GM19452 (cell line): ENCODE data around the gene CTNNA2.
"Not testable (repeated sequence)": the region's sequence is repeated elsewhere in the genome, so short reads cannot be mapped to it uniquely, and the experiment has no call there.

Experiments used
- ATAC-seq: cut with Tn5 transposase; IDR thresholded peaks from one replicate; pipeline ENCODE4 v1.9.1; 2021; ENCODE audit not compliant: unreplicated experiment

CTNNA2 gene

DNA sequence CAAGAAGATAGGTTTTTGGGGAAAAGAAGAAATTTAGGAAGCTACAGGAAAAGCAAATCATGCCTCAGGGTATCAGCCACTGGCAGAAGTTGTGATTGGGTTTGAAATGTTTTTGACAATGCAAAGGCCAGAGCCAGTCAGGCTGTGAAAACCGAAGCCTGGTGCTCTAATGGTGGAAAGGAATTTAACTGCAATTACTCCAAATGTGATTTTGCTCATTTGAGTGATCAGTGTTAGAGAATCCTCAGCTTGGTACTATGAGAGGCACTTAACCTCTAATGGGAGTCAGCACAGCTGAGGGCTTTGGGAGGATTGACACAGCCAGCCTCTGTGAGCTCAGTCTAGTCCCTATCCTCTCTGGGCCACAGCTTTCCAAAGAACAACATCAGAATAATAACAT is 615.2 kb downstream of the CTNNA2 start:
- ATAC-seq: no peak

GRCh38 chr2:80132281-80132680 is 619.4 kb downstream of the CTNNA2 start:
- no peak for ATAC-seq

GRCh38 chr2:80135001-80135400 is 622.1 kb downstream of the CTNNA2 start:
- no peak for ATAC-seq

GRCh38 chr2:80136338-80136737 is 623.5 kb downstream of the CTNNA2 start:
- ATAC-seq: no peak

DNA sequence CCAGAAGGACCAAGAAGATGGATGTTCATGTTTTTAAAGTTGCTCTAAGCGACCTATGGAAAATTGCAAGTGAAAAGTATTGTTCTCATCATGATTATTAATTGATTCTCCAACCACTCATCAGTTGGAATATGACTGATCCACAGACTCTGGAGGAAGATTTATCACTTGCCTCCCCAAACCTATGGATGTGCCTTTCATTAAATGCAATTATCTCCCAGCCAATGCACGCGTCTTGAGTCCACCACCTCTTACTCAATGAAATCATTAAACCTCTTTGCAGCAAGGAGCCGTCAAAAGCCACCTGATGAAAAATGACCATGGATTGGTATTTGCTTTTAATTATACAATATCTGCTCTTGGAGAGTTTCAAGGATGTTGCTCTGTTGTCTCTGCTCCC is 626.1 kb downstream of the CTNNA2 start:
- no peak for ATAC-seq

DNA sequence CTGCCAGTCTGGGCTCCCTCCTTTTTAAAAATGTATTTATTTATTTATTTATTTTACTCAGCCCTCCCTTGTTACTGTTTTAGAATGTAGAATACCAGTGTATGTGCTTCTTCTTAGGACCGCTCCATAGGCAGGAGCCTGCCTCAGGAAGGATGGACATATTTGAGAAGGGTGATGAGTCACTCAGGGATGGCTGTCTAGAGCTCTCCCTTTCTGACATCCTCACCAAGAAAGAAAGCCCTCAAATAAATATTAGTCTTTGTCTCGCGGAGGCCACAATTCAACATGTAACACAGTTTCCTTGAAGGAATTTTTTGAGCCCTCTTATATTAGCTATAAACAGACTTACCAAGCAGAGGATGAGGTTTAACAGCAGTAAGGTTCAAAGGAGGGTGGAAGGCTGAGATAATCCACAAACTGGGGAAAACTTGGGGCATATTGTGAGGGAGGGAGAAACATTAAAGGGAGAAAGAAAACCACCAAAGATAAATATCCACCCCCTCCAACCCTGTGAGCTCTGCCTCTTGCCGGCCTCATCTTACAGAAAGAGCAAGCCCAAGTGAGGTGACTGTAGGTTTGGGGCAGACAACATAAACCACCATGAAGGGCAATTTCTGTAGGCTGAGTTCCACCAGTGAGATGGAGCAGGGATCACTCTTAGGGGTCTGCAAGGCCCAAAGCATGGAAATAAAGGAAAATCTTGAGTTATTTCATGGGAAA is 628.3 kb downstream of the CTNNA2 start:
- no peak for ATAC-seq

DNA sequence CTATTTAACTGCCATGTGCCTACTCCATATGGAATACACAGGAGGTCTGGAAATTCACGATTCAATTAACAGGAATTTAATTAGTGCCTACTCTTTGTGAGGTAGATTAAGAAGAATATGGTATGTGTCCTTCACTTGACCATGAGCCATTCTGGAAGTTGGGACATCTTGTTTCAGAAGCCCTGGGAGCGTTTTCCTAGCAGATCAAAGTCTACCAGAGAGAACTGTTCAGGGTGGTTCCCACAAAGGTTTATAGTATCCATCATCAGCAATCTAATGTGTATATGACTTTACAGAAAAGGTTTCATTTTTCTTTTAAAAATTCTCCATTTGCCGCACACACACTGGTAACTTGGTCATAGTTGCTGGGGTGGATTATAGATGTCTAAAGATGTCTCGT is 632.6 kb downstream of the CTNNA2 start:
- ATAC-seq: no peak

DNA sequence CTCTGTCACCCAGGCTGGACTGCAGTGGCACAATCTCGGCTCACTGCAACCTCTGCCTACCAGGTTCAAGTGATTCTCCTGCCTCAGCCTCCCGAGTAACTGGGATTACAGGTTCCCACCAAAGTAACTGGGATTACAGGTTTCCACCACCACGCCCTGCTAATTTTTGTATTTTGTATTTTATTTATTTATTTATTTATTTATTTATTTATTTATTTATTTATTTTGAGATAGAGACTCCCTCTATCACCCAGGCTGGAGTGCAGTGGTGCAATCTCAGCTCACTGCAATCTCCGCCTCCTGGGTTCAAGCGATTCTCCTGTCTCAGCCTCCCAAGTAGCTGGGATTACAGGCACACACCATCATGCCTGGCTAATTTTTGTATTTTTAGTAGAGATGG is 633.9 kb downstream of the CTNNA2 start:
- ATAC-seq: not testable (repeated sequence)

DNA sequence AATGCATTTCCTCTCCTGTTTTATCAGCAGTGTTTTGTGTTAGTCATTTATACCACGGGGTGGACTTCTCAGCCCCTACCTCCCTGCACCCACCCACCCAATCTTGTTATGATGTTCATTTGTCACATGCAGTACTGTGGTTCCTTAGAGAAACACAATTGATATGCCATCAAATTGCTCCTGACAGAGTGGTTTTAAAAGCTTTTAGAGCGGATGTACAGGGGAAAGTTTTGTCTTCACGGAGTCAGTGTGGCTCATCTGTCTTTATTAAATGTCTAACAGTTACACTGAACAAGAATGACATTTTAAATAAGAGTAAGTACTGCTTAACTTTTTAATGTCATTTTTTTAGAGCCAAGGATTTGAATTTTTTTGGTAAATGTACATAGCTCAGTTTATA is 634.8 kb downstream of the CTNNA2 start:
- ATAC-seq: no peak

- ATAC-seq: no peak
Measured at GRCh38 chr2:80148906-80149305, 636.1 kb downstream of the CTNNA2 start.

DNA sequence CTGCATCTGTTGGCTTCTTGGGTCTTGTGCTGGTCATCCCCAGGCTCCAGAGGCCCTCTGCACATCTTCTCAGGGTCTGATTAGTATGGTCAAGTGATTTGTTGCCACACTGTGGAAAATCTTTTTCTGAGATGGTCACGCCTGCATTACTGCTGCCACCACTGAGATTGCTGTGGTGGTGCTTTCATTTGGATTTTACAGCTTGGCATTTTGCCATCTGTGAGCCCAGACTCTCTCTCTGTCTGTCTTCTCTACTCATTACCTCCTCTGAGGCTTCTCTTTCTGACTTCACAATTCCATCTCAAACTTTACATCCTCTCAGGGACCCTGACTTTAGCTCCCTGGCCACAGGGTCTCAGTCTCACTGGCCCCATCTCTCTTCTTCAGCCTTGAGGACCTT is 637.1 kb downstream of the CTNNA2 start:
- no peak for ATAC-seq

DNA sequence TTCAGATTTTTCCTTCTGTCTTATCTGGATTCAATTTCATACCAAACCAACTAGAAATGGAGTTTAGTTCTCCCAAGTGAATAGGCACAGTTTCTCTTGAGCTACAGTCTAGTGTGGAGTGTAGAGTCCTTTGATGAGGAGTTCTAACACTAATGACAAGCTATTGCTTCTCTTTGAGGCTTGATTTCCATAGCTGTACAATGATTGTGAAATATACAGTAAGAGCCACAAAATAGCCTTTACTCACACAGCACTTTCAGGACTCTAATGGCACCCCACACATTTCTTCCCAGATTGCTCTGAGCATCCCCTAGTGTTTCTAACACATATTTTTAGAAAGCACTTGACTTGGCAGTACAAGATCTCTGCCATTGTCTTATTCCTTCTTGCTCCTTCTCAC is 638.4 kb downstream of the CTNNA2 start:
- no peak for ATAC-seq

- no peak for ATAC-seq
Measured at GRCh38 chr2:80151651-80152050, 638.8 kb downstream of the CTNNA2 start.

DNA sequence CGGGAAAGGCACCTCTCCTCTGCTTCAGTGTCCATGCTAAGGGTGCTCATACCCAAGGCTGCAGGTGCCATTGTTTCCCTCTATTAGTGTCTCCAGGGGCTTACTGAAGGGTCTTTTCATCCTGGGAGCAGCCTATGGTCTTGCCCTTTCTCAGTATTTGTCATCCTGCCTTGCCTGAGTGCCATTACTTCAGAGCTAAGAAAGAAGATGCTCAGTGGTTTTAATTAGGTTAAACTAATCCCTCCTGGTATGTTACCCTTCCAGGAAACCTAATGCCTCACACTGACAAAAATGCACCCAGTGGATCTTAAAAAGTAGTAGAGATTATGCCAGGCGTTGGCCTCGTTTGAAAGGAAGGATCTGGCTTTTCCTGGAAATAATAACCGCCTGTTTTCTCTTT is 640.3 kb downstream of the CTNNA2 start:
- no peak for ATAC-seq

DNA sequence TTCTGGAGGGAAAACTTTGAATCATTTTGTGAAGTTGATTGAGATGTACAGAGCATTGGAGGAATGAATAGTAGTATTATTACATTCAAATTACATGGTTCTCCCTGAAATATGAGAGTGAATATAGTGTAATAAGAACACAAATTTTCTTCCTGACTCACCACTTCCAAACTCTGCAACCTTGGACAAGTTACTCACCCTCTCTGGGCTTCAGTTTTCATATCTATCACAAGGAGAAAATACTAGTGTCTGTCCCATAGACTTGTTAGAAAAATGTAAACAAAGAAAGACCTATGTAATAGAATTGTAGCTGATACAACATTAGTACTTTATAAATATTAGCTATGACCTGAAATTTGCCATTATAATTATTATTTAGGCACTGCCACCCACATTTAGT is 640.9 kb downstream of the CTNNA2 start:
- ATAC-seq: no peak

GRCh38 chr2:80154231-80154915 is 641.5 kb downstream of the CTNNA2 start:
- no peak for ATAC-seq

DNA sequence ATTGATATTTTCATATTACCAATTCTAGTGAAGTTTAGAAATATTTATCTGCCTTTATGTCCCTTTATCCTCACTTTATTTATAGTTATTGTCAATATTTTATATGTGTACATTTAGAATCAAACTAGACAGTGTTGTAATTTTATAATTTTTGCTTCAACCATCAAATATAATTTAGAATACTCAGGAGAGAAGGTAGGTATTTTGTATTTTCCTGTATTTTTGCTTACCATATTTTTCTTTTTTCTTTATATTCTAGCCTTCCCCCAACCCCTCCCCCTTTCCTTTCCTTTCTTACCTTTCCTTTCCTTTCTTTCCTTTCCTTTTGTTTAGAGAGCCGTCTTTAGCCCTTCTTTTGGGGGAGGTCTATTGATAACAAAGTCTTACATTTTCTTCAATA is 651.5 kb downstream of the CTNNA2 start:
- no peak for ATAC-seq

GRCh38 chr2:80166483-80167171 is 653.8 kb downstream of the CTNNA2 start:
- ATAC-seq: no peak

DNA sequence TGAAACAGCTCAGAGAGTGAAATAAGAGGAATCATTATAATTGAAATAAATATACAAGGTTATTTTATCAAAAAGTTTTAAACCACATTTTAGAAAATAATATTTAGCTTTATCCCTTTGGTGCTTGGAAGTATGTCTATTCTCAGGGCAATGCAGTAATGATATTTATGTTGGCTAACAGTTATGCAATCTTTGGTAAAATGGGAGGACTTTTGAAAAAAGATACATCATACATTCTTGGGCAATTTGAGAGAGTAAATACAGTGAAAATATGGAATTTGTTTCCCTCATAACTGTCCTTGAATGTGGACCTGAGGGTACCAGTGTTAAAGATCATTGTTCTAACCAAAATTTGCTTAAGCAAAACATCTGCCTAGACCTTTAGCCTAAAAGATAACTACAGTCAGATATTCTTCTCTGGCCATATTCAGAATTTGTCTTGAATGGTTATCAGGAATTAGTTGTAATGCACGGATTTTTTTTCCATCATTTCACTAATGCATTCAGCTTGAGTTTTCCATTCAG is 654.5 kb downstream of the CTNNA2 start:
- no peak for ATAC-seq

DNA sequence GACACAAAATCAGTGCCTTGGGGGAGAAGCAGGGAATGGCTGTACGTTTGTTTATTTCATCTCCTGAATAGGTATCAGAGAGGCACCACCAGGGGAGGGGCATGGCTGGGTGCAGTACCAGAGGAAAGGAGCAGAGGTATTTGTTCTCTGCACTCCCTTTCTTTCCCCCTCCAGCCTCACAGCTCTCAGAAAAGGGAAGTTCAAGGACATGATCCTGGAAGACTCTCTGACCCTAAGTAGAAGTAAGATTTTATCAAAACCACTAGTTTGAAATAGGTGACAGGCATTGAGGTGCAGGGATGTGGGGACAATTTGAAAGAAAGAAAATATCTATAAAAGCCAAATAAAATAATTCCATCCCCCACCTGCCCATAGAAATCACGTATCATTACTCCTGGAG is 655.2 kb downstream of the CTNNA2 start:
- ATAC-seq: no peak

DNA sequence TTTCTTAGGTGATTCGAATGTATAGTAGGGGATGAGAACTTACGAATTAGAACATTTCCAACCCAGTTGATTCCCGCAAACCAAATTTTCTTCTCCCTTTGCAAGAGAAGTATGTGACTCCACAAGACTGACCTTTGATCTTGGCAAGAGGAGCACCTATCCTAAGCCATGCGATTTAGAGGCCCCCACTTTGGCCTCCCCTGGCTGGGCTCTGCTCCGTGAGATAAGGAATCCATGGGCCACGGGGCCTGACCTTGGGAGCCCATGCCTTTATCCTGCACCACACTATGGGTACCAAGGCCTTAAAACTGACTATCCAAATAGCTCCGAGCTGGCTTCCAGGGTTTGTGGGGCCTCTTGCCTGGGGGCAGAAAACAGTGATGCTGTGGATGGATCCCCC is 656.0 kb downstream of the CTNNA2 start:
- no peak for ATAC-seq
